GM18517 (cell line): ENCODE results near the gene HAUS3.
"Not testable (repeated sequence)": the region's sequence is repeated elsewhere in the genome, so short reads cannot be mapped to it uniquely, and the experiment has no call there.

Source experiments
- ATAC-seq: cut with Tn5 transposase; IDR thresholded peaks from one replicate; pipeline ENCODE4 v1.9.1; 2021; ENCODE audit warnings: mild to moderate bottlenecking, moderate library complexity; ENCODE audit not compliant: unreplicated experiment

Gene HAUS3

GRCh38 chr4:2276581-2277325, 34.8 kb upstream of the HAUS3 start:
- no peak for ATAC-seq

- no peak for ATAC-seq
Observed at GRCh38 chr4:2275546-2276251, 33.8 kb upstream of the HAUS3 start.

- ATAC-seq: not testable (repeated sequence)
Observed at GRCh38 chr4:2275044-2275397, 33.1 kb upstream of the HAUS3 start.

- no peak for ATAC-seq
Observed at GRCh38 chr4:2274320-2275043, 32.6 kb upstream of the HAUS3 start.

GRCh38 chr4:2273657-2274319, 31.9 kb upstream of the HAUS3 start:
- no peak for ATAC-seq

GRCh38 chr4:2273221-2273620, 31.3 kb upstream of the HAUS3 start:
- ATAC-seq: no peak

GRCh38 chr4:2272828-2273120, 30.9 kb upstream of the HAUS3 start:
- ATAC-seq: no peak

- no peak for ATAC-seq
Observed at GRCh38 chr4:2272026-2272827, 30.3 kb upstream of the HAUS3 start.

GRCh38 chr4:2271279-2272025, 29.5 kb upstream of the HAUS3 start:
- no peak for ATAC-seq

GRCh38 chr4:2270341-2271165, 28.6 kb upstream of the HAUS3 start:
- no peak for ATAC-seq

GRCh38 chr4:2269618-2270163, 27.8 kb upstream of the HAUS3 start:
- no peak for ATAC-seq

- ATAC-seq: no peak
Observed at GRCh38 chr4:2269206-2269531, 27.2 kb upstream of the HAUS3 start.

GRCh38 chr4:2268357-2269205, 26.7 kb upstream of the HAUS3 start:
- no peak for ATAC-seq

- ATAC-seq: no peak
Observed at GRCh38 chr4:2267841-2268240, 25.9 kb upstream of the HAUS3 start.

- no peak for ATAC-seq
Observed at GRCh38 chr4:2267320-2267811, 25.4 kb upstream of the HAUS3 start.

- no peak for ATAC-seq
Observed at GRCh38 chr4:2266821-2267220, 24.9 kb upstream of the HAUS3 start.

- no peak for ATAC-seq
Observed at GRCh38 chr4:2266181-2266580, 24.3 kb upstream of the HAUS3 start.
